ENCODE data around the gene FRMD5.

Gene FRMD5

DNA sequence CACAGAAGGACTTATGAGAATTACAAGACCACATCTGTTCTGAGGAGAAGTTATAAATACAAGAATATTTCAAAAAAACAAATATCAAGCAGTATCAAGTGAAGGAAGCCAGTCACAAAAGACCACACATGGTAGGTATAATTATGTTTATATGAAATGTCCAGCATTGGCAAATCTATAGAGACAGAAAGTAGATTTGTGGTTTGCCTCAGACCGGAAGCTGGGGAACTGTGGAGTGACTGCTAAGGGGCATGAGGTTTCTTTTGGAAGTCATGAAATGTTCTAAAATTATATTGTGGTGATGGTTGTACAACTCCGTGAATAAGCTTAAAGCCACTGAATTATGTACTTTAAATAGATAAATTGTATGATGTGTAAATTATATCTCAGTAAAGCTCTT is 136.9 kb downstream of the FRMD5 start:
- no peak overlapping the region for H3K4me3 ChIP-seq (ENCODE audit: control insufficient read depth, low read depth, low read length)
- TF ChIP-seq CTCF (IDR thresholded peaks at IDR 0.05; ENCODE audit: control insufficient read depth, insufficient read depth, low read depth, low read length, missing control alignments), result no peak
- no peak for DNase-seq (ENCODE audit: low read depth)

- DNase-seq (ENCODE audit: low read depth), result no peak
- TF ChIP-seq CTCF (IDR thresholded peaks at IDR 0.05; ENCODE audit: control insufficient read depth, insufficient read depth, low read depth, low read length, missing control alignments), result no peak
These were observed 149.4 kb downstream of the FRMD5 start for GRCh38 chr15:44045661-44046060.

DNA sequence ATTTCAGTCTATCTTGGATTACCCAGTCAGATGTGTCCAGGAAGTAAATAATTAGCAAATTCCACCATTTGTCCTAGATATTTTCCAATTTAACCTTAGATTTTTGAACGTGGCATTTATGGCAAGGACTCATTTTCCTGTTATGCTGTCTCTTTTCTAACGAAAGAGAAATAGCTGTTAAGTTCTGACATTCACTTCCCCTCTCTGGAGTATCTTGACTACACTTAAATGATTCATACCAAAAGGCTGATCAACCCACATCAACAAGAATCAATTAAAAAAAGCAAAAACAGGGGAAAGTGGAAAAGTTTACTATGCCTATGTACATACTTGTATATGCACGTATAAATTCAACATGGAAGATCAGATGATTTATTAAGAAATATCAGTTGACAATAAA is 149.9 kb downstream of the FRMD5 start:
- DNase-seq (ENCODE audit: low read depth), result no peak
- H3K4me3 ChIP-seq (ENCODE audit: control insufficient read depth, low read depth, low read length), result no peak overlapping the region
- TF ChIP-seq CTCF (IDR thresholded peaks at IDR 0.05; ENCODE audit: control insufficient read depth, insufficient read depth, low read depth, low read length, missing control alignments), result no peak

More at GRCh38 chr15:44045661-44046060, 149.4 kb downstream of the FRMD5 start:
- no peak overlapping the region for H3K4me3 ChIP-seq (ENCODE audit: control insufficient read depth, low read depth, low read length)

DNA sequence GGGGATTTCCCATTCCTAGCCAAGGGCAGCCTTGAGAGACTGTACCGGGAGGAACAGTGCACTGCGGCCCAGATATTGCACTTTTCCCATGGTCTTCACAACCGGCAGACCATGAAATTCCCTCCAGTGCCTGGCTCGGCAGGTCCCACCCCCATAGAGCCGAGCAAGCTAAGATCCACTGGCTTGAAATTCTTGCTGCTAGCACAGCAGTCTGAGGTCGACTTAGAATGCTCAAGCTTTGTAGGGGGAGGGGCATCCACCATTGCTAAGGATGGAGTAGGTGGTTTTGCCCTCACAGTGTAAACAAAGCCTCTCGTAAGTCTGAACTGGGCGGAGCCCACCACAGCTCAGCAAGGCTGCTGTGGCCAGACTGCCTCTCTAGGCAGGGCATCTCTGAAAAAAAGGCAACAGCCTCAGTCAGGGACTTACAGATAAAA is 156.3 kb downstream of the FRMD5 start:
- DNase-seq (ENCODE audit: low read depth), result no peak

DNA sequence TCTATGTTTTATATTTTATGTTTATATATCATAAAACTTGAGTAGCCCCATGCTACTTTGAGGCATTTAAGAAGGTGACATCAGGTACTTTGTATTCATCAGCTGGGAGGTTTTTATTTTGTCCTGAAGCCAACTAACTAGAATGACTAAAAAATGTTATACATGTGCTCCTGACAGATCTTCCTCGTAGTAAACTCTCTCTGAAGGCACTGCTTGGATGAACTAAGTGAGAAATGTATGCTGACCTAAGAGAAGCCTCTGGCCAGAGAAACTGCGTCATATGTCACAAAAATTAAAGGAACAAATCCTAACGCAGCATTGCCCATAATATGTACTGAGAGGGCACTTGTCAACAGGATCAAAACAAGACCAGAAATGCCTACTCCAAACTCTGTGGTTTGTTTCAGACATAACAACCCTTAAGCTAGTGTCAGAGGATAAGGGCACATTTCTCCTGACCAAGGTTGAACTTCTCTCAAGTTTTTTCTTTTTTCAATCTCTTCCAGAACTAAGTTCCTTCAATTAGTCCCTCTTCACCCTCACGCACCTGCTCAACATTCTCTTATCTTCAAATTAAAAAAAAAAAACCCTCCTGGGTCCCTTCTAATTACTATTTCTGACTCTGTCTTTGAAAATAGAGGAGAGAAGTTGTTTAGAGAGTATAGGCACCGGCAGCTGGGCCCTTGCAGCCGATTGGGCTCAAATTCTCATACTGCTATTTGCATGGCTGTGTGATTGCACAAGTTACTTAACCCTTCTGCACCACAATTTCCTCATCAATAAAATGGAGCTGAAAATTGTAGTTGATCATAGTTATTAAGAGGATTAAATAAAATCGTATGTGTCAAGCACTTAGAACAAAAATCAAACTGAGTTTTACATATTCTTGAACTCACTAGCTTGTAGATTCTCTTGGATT is 159.0 kb downstream of the FRMD5 start:
- H3K4me3 ChIP-seq (ENCODE audit: control insufficient read depth, low read depth, low read length), result no peak overlapping the region
- DNase-seq (ENCODE audit: low read depth), result no peak
- no peak for TF ChIP-seq CTCF (IDR thresholded peaks at IDR 0.05; ENCODE audit: control insufficient read depth, insufficient read depth, low read depth, low read length, missing control alignments)

More for the DNA sequence above, 156.3 kb downstream of the FRMD5 start:
- TF ChIP-seq CTCF (IDR thresholded peaks at IDR 0.05; ENCODE audit: control insufficient read depth, insufficient read depth, low read depth, low read length, missing control alignments), result no peak
- H3K4me3 ChIP-seq (ENCODE audit: control insufficient read depth, low read depth, low read length), result no peak overlapping the region

- no peak for TF ChIP-seq CTCF (IDR thresholded peaks at IDR 0.05; ENCODE audit: control insufficient read depth, insufficient read depth, low read depth, low read length, missing control alignments)
- no peak overlapping the region for H3K4me3 ChIP-seq (ENCODE audit: control insufficient read depth, low read depth, low read length)
- DNase-seq (ENCODE audit: low read depth), result no peak
These were observed 160.0 kb downstream of the FRMD5 start for GRCh38 chr15:44034933-44035624.
